Heart left ventricle (tissue), 16 donors: ENCODE results near the gene GABBR1. TPM values are rescaled to one million over a fixed set of nuclear protein-coding genes. Genes with fewer than 3 reads are reported as not detected.
A peak's percentile ranks its signal among the peaks of the same experiment; 100 is the strongest.

Experiments
- ATAC-seq, 4 donors: fragments of 200-7000 bp; cut with Tn5 transposase; one replicate each; pipeline ENCODE4 v1.9.1; 2020 to 2022; ENCODE audit warnings: moderate library complexity in 4 of 4, mild to moderate bottlenecking in 3 of 4, moderate number of reproducible peaks in 1 of 4
- DNase-seq, 5 donors: peaks; one replicate each; pipeline ENCODE4 v3.0.0-alpha.2; 2020
- H3K27ac ChIP-seq, 12 donors: fragments of 200-600 bp; sonication (generic) in 4 of 12; one replicate each; pipeline versions ENCODE4 v1.5.0 to v1.8.0; 2016 to 2022; ENCODE audit warnings: mild to moderate bottlenecking in 2 of 12
- H3K27me3 ChIP-seq, 9 donors: fragments of 200-600 bp; sonication (generic) in 2 of 9; one replicate each; pipeline versions ENCODE4 v1.5.1 to v1.8.0; 2016 to 2022; ENCODE audit warnings: mild to moderate bottlenecking in 3 of 9
- H3K36me3 ChIP-seq, 9 donors: fragments of 200-600 bp; sonication (generic) in 2 of 9; one replicate each; pipeline versions ENCODE4 v1.5.0 to v1.8.0; 2018 to 2022; ENCODE audit warnings: mild to moderate bottlenecking in 2 of 9
- H3K4me1 ChIP-seq, 12 donors: fragments of 200-600 bp; sonication (generic) in 4 of 12; one replicate each; pipeline versions ENCODE4 v1.5.0 to v1.8.0; 2016 to 2022; ENCODE audit warnings: mild to moderate bottlenecking in 3 of 12
- H3K4me3 ChIP-seq, 12 donors: fragments of 200-600 bp; sonication (generic) in 4 of 12; one replicate each; pipeline versions ENCODE4 v1.5.0 to v1.8.0; 2017 to 2022; ENCODE audit warnings: mild to moderate bottlenecking in 9 of 12, moderate library complexity in 4 of 12
- H3K9me3 ChIP-seq, 12 donors: fragments of 200-600 bp; sonication (generic) in 4 of 12; one replicate each; pipeline versions ENCODE4 v1.5.0 to v1.8.0; 2016 to 2022; ENCODE audit warnings: mild to moderate bottlenecking in 1 of 12
- CTCF ChIP-seq, 12 donors: fragments of 200-600 bp; sonication (generic) in 4 of 12; IDR thresholded peaks; one replicate each; pipeline versions ENCODE4 v1.5.0 to v1.8.0; 2018 to 2022; ENCODE audit warnings: antibody characterized with exemption in 12 of 12, mild to moderate bottlenecking in 5 of 12
- POLR2A ChIP-seq, 2 donors: fragments of 450-650 bp; IDR thresholded peaks; one replicate each; pipeline ENCODE4 v1.6.1; 2017; ENCODE audit warnings: antibody characterized with exemption in 2 of 2, mild to moderate bottlenecking in 2 of 2, moderate library complexity in 2 of 2
- WGBS, 4 donors: extraction: QIAGEN DNeasy Blood & Tissue Kit in 2 of 4; methylation state at CpG; one replicate each; pipeline versions ENCODE4 v1.1.5 to v1.1.7; 2013 to 2018; 5-methylcytosine and 5-hydroxymethylcytosine counted together
- intact Hi-C, 10 donors: fragments of 100-400 bp; cut with DNase I; formaldehyde crosslinking; loops; one replicate each; pipeline versions ENCODE4 v1.11.1 to v1.14.2; 2022
- polyA plus RNA-seq, 2 donors: library from polyadenylated mRNA; stranded (reverse); fragments of 200-250 nt; gene quantifications; one replicate each; pipeline ENCODE4 v1.2.3, GENCODE V29; 2013
- total RNA-seq, 9 donors: library from RNA; depleted of rRNA in 2 of 9; stranded (reverse); fragments of >200 nt in 2 of 9; fragmentation: NEBNext Ultra II Directional in 3 of 9; extraction: Animal tissue kit (Norgen Biotek cat#: 25700) in 3 of 9; gene quantifications; one replicate each; pipeline versions ENCODE4 v1.1.0 to v1.2.4, GENCODE V29; 2016 to 2023
- donor health status: ischemic (EF 13 %, LVEDD 7.1; RV severe dilation, severe dysfunction).
- donor health status: healthy with polysubstance abuse.
- donor health status: DM: no; HTN: yes; CAD: no.
- donor health status: DM: no; HTN: no; CAD: no.
- donor health status: ischemic (EF 25% LVEDD 6.9; RV normal size, moderate dysfunction).
- donor health status: ischemic (EF 25% LVEDD 5.7; RV mildly dilated, moderate dysfunction).
- donor health status: healthy.
- donor health status: DM: yes; HTN: yes; CAD: no.
- donor health status: ischemic (EF 35%, LVEDD 5.7; RV mildly dilated, moderate dysfunction).
- donor health status: nonischemic (EF 11% LVEDD 7.7; RV severe dilation, severe dysfunction).
- donor health status: DM: yes; HTN: yes; CAD: no.
- donor health status: PGD.
- donor health status: ischemic (EF 29% LVEDD 5.4; RV normal size, mild dysfunction).
- donor health status: nonischemic (EF 23%, LVEDD 6.1; RV moderate dilation, normal function).

The GABBR1 gene
- total and polyA plus RNA-seq, 11 donors, result 11.6 to 30.8 (median 18.1) TPM

GRCh38 chr6:29679962-29680361 lies 47.0 kb upstream of the GABBR1 start:
- Histone ChIP-seq H3K9me3 (no peaks in the 10 kb centered on the region), H3K4me3 (peak overlapping the region in 2 of 12 donors; percentile 44 to 46), H3K27ac (peak overlapping the region in 2 of 12 donors; percentile 11 to 26), H3K27me3 (peaks cover 0 to 8% (median 0%) of the 10 kb centered on the region in 9 donors), H3K4me1 (peaks cover 0 to 7% (median 0%) of the 10 kb centered on the region in 12 donors), H3K36me3 (no peaks in the 10 kb centered on the region)
- TF ChIP-seq POLR2A (IDR thresholded peaks at IDR 0.05), result no peak
- DNase-seq, result no peak
- ATAC-seq, result peak in 1 of 4 donors; percentile 27
- intact Hi-C loops, result no loop called here
- 67 to 75% (median 69%) methylated on average over 13 of the region's 13 CpGs for WGBS, 4 donors

GRCh38 chr6:29678114-29678513 lies 45.1 kb upstream of the GABBR1 start:
- Histone ChIP-seq H3K4me1 (peaks cover 0 to 7% (median 0%) of the 10 kb centered on the region in 12 donors), H3K4me3 (no peak overlapping the region), H3K27ac (no peak overlapping the region), H3K9me3 (no peaks in the 10 kb centered on the region), H3K36me3 (no peaks in the 10 kb centered on the region), H3K27me3 (peaks cover 0 to 8% (median 0%) of the 10 kb centered on the region in 9 donors)
- intact Hi-C loops, result no loop called here
- TF ChIP-seq CTCF (IDR thresholded peaks at IDR 0.05) (no peak), POLR2A (IDR thresholded peaks at IDR 0.05) (no peak)
- ATAC-seq (no peak), DNase-seq (no peak)
- 81 to 92% (median 90%) methylated on average over 5 of the region's 5 CpGs for WGBS, 4 donors

- Histone ChIP-seq H3K4me3 (no peak overlapping the region), H3K4me1 (peaks cover 0 to 7% (median 0%) of the 10 kb centered on the region in 12 donors), H3K9me3 (no peaks in the 10 kb centered on the region), H3K27me3 (peaks cover 0 to 8% (median 0%) of the 10 kb centered on the region in 9 donors), H3K27ac (peak overlapping the region in 1 of 12 donors; percentile 13), H3K36me3 (no peaks in the 10 kb centered on the region)
- DNase-seq, result peak in 1 of 5 donors; percentile 38
- 10 to 47% (median 39%) methylated on average over 2 of the region's 2 CpGs for WGBS, 4 donors
- intact Hi-C loops, result no loop called here
- no peak for TF ChIP-seq CTCF (IDR thresholded peaks at IDR 0.05)
- no peak for TF ChIP-seq POLR2A (IDR thresholded peaks at IDR 0.05)
- ATAC-seq, result peak in 3 of 4 donors; percentile 7 to 73 (median 26)
Observed at GRCh38 chr6:29676981-29677601, 44.1 kb upstream of the GABBR1 start.

- DNase-seq (no peak), ATAC-seq (no peak)
- intact Hi-C loops, result no loop called here
- no peak for TF ChIP-seq POLR2A (IDR thresholded peaks at IDR 0.05)
- TF ChIP-seq CTCF (IDR thresholded peaks at IDR 0.05), result no peak
- no peaks in the 10 kb centered on the region for H3K36me3 ChIP-seq
- H3K27ac ChIP-seq, result no peak overlapping the region
- peaks cover 0 to 8% (median 0%) of the 10 kb centered on the region in 9 donors for H3K27me3 ChIP-seq
- no peak overlapping the region for H3K4me3 ChIP-seq
- WGBS, 4 donors, result 89 to 100% (median 97%) methylated on average over 1 of the region's 1 CpG
- H3K4me1 ChIP-seq, result peaks cover 0 to 7% (median 0%) of the 10 kb centered on the region in 12 donors
- no peaks in the 10 kb centered on the region for H3K9me3 ChIP-seq
Observed at GRCh38 chr6:29675561-29675960, 42.6 kb upstream of the GABBR1 start.
